HG03045 (cell line): ENCODE data around the gene GRIPAP1.

Experiments used
- ATAC-seq: cut with Tn5 transposase; IDR thresholded peaks from one replicate; pipeline ENCODE4 v1.9.1; 2021; ENCODE audit warnings: mild to moderate bottlenecking, moderate library complexity; ENCODE audit not compliant: unreplicated experiment

The GRIPAP1 gene

DNA sequence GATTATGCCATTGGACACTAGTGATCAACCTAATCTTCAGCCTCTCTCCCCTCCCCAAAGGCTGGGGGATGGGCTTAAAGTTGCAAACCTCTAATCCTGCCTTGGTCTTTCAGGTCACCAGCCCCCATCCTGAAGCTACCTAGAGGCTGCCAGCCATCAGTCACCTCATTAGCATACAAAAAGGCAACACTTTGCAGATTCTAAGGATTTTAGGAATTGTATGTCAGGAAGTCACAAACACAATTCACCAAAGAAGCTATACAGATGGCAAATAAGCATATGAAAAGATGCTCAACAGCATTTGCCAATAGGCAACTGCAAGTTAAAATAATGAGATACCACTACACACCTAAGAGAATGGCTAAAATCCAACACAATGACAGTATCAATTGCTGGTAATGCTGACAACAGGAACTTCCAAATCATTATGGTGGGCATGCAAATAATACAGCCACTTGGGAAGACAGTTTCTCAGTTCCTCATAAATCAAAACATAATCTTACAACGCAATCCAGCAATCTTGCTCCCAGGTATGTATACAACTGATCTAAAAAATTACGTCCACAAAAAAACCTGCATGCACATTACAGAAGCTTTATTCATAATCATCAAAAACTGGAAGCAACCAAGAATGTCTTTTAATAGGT is 74.2 kb downstream of the GRIPAP1 start:
- no peak for ATAC-seq

DNA sequence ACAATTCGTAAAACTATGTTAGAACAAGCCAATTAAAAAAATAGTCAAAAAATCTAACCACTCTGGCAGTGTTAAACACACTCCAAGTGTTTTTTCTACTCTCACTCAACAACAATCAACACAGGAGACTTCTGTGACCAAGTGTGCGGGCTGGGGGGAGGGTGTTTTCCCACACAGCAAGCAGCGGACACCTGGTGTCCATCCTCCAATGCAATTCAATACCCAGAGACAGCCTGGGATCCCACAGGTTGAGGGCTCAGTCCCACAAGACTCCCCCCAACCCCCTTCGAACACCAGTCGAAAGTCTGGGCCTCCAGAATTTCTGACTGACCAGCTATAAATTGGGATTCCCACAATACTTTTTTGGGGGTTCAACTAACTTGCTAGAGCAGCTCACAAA is 74.9 kb downstream of the GRIPAP1 start:
- no peak for ATAC-seq

- no peak for ATAC-seq
These were observed 77.8 kb downstream of the GRIPAP1 start for GRCh38 chrX:48924270-48924669.

- ATAC-seq, result no peak
These were observed 78.3 kb downstream of the GRIPAP1 start for GRCh38 chrX:48923771-48924170.
